A549 (cell line): ENCODE results near the gene SCG5. TPM values are rescaled to one million over a fixed set of nuclear protein-coding genes. Genes with fewer than 3 reads are reported as not detected.

Experiments used
- ATAC-seq, 2 experiments: fragments of 200-7000 bp in 1 of 2; fragments of >200 bp in 1 of 2; cut with Nextera tagmentation in 1 of 2; cut with Tn5 transposase in 1 of 2; 3 replicates each; pipeline versions ENCODE4 v1.8.0 to v1.9.1; 2018 to 2020; ENCODE audit warnings: mild to moderate bottlenecking in 1 of 2, moderate library complexity in 1 of 2
- CTCF ChIA-PET: fragments of 300-600 bp; sonication (Branson Sonifier 250); formaldehyde crosslinking; extraction: SDS; loops from one replicate; lab custom pipeline; 2021; ENCODE audit warnings: antibody characterized with exemption, inconsistent platforms; lab: Yijun Ruan, JAX
- POLR2A ChIA-PET: fragments of 350-600 bp; formaldehyde crosslinking; extraction: SDS; loops from one replicate; lab custom pipeline; 2021; ENCODE audit warnings: antibody characterized with exemption, inconsistent platforms; lab: Yijun Ruan, JAX
- DNase-seq, 2 experiments: peaks; one replicate each; pipeline versions ENCODE4 v3.0.0 to v3.0.0-alpha.2; 2011 to 2016; ENCODE audit warnings: low read depth in 1 of 2, low spot score in 1 of 2
- FAIRE-seq: peaks from 2 replicates; lab custom pipeline; 2011; peaks lifted over from hg19 to GRCh38; lab: Jason Lieb, UNC
- H3K27ac ChIP-seq, 2 experiments: fragments of >200 bp; sonication (Bioruptor Twin); formaldehyde crosslinking; 3 replicates each; pipeline ENCODE4 v1.5.1; 2016 to 2017
- H3K4me1 ChIP-seq: fragments of >200 bp; sonication (Bioruptor Twin); formaldehyde crosslinking; 3 replicates; pipeline ENCODE4 v1.6.1; 2016
- H3K4me2 ChIP-seq: fragments of >200 bp; sonication (Bioruptor Twin); formaldehyde crosslinking; 3 replicates; pipeline ENCODE4 v1.6.1; 2016
- H3K4me3 ChIP-seq: fragments of >200 bp; sonication (Bioruptor Twin); formaldehyde crosslinking; 3 replicates; pipeline ENCODE4 v1.5.1; 2016
- H3K9me3 ChIP-seq: fragments of >200 bp; sonication (Bioruptor Twin); formaldehyde crosslinking; 3 replicates; pipeline ENCODE4 v1.6.1; 2016
- ATOH8 ChIP-seq: fragments of 250-450 bp; sonication (Bioruptor Pico); IDR thresholded peaks from 2 replicates; pipeline ENCODE4 v1.5.0; 2020; ENCODE audit warnings: low read depth, mild to moderate bottlenecking, moderate library complexity
- BHLHE40 ChIP-seq: IDR thresholded peaks from 2 replicates; pipeline ENCODE4 v1.6.1; 2012; ENCODE audit warnings: low read depth, low read length, inconsistent platforms
- CBX2 ChIP-seq: fragments of 200-600 bp; sonication (generic); IDR thresholded peaks from 2 replicates; pipeline ENCODE4 v1.6.1; 2016; ENCODE audit warnings: low read depth, mild to moderate bottlenecking, borderline replicate concordance
- CBX8 ChIP-seq: fragments of 200-600 bp; sonication (generic); IDR thresholded peaks from 2 replicates; pipeline ENCODE4 v1.6.1; 2016
- EHF ChIP-seq: fragments of 250-450 bp; sonication (Bioruptor Pico); IDR thresholded peaks from 2 replicates; pipeline ENCODE4 v1.5.0; 2020; ENCODE audit warnings: mild to moderate bottlenecking
- EP300 ChIP-seq, 2 experiments: fragments of >200 bp; sonication (Bioruptor Twin); formaldehyde crosslinking; IDR thresholded peaks; 2 replicates in 1 of 2; 3 replicates in 1 of 2; pipeline ENCODE4 v1.6.1; 2016 to 2017
- ESRRA ChIP-seq: fragments of 150-350 bp; IDR thresholded peaks from 2 replicates; pipeline ENCODE4 v1.6.1; 2014; ENCODE audit warnings: mild to moderate bottlenecking, low read length, borderline replicate concordance
- FOXS1 ChIP-seq: fragments of 250-450 bp; sonication (Bioruptor Pico); IDR thresholded peaks from 2 replicates; pipeline ENCODE4 v1.5.0; 2020; ENCODE audit warnings: mild to moderate bottlenecking, moderate library complexity
- HDAC2 ChIP-seq: fragments of 200-600 bp; sonication (generic); IDR thresholded peaks from 2 replicates; pipeline ENCODE4 v1.6.1; 2016
- HOXA7 ChIP-seq: fragments of 250-450 bp; sonication (Bioruptor Pico); IDR thresholded peaks from 2 replicates; pipeline ENCODE4 v1.5.0; 2020; ENCODE audit warnings: mild to moderate bottlenecking, moderate library complexity
- HOXB13 ChIP-seq: fragments of 250-450 bp; sonication (Bioruptor Pico); IDR thresholded peaks from 2 replicates; pipeline ENCODE4 v1.5.0; 2020; ENCODE audit warnings: low read depth, mild to moderate bottlenecking, moderate library complexity
- JUNB ChIP-seq: fragments of >200 bp; sonication (Bioruptor Twin); formaldehyde crosslinking; IDR thresholded peaks from 2 replicates; pipeline ENCODE4 v1.6.1; 2016
- KDM1A ChIP-seq: fragments of 200-600 bp; sonication (generic); IDR thresholded peaks from 2 replicates; pipeline ENCODE4 v1.6.1; 2016; ENCODE audit warnings: low read depth, mild to moderate bottlenecking
- KDM5A ChIP-seq: fragments of 200-600 bp; sonication (generic); IDR thresholded peaks from 2 replicates; pipeline ENCODE4 v1.6.1; 2016; ENCODE audit warnings: antibody characterized with exemption, mild to moderate bottlenecking
- MAX ChIP-seq: IDR thresholded peaks from 2 replicates; pipeline ENCODE4 v1.6.1; 2012
- MAZ ChIP-seq: fragments of 150-350 bp; IDR thresholded peaks from 2 replicates; pipeline ENCODE4 v1.6.1; 2014; ENCODE audit warnings: antibody characterized with exemption, low read depth, low read length, borderline replicate concordance
- NFE2L2 ChIP-seq: fragments of 150-350 bp; conservative IDR thresholded peaks from 2 replicates; pipeline ENCODE4 v1.6.1; 2014; ENCODE audit warnings: low read length
- NPAS2 ChIP-seq: fragments of 250-450 bp; sonication (Bioruptor Pico); IDR thresholded peaks from 2 replicates; pipeline ENCODE4 v1.8.0; 2022; ENCODE audit warnings: mild to moderate bottlenecking, moderate library complexity, borderline replicate concordance
- NR3C1 ChIP-seq: fragments of >200 bp; sonication (Bioruptor Twin); formaldehyde crosslinking; IDR thresholded peaks from 3 replicates; pipeline ENCODE4 v1.6.1; 2017
- PHF8 ChIP-seq: fragments of 200-600 bp; sonication (generic); IDR thresholded peaks from 2 replicates; pipeline ENCODE4 v1.6.1; 2016; ENCODE audit warnings: low read depth, mild to moderate bottlenecking, antibody characterized with exemption, moderate library complexity, borderline replicate concordance
- POLR2AphosphoS2 ChIP-seq: conservative IDR thresholded peaks from 2 replicates; pipeline ENCODE4 v1.6.1; 2012; ENCODE audit warnings: low read length, improper control_type of control experiment, inconsistent platforms
- RCOR1 ChIP-seq: fragments of 150-350 bp; IDR thresholded peaks from 2 replicates; pipeline ENCODE4 v1.6.1; 2014; ENCODE audit warnings: antibody characterized with exemption, low read length, low read depth
- RFX5 ChIP-seq: fragments of 450-650 bp; IDR thresholded peaks from 2 replicates; pipeline ENCODE4 v1.7.1; 2014; ENCODE audit warnings: antibody characterized with exemption, mild to moderate bottlenecking, moderate library complexity
- TFCP2L1 ChIP-seq: fragments of 250-450 bp; sonication (Bioruptor Pico); IDR thresholded peaks from 2 replicates; pipeline ENCODE4 v1.5.0; 2021; ENCODE audit warnings: mild to moderate bottlenecking
- TP53 ChIP-seq: fragments of 250-450 bp; sonication (Bioruptor Pico); IDR thresholded peaks from 2 replicates; pipeline ENCODE4 v1.5.0; 2021; ENCODE audit warnings: mild to moderate bottlenecking, moderate library complexity
- ZC3H11A ChIP-seq: fragments of 450-650 bp; IDR thresholded peaks from 2 replicates; pipeline ENCODE4 v1.6.1; 2014; ENCODE audit warnings: antibody characterized with exemption, mild to moderate bottlenecking
- whole genome bisulfite sequencing: methylation state at CpG from one replicate; pipeline ENCODE4 v1.1.6; 2017; ENCODE audit errors: missing lambda C conversion rate; 5-methylcytosine and 5-hydroxymethylcytosine counted together
- polyA plus RNA-seq, 4 experiments: library from polyadenylated mRNA; depleted of rRNA in 3 of 4; stranded (reverse); fragments of >200 nt; fragmentation: RNase III in 1 of 4; extraction: RNeasy Plus Mini Kit Qiagen cat#74134 plus additional on column Dnase treatment in 1 of 4; gene quantifications; 2 replicates in 3 of 4; 3 replicates in 1 of 4; pipeline ENCODE4 v1.2.3, GENCODE V29; 2011 to 2017
- TF ChIP-seq, protein P1 (sequence below): IDR thresholded peaks from 2 replicates; pipeline ENCODE4 v1.6.1; 2012; ENCODE audit warnings: low read depth, borderline replicate concordance
- TF ChIP-seq, protein P2 (sequence below): fragments of >200 bp; sonication (Bioruptor Twin); formaldehyde crosslinking; IDR thresholded peaks from 3 replicates; pipeline ENCODE4 v1.6.1; 2016
- TF ChIP-seq, protein P3 (sequence below): fragments of 150-350 bp; IDR thresholded peaks from 2 replicates; pipeline ENCODE4 v1.6.1; 2014; ENCODE audit warnings: low read depth, mild to moderate bottlenecking, low read length
- TF ChIP-seq, protein P4 (sequence below): fragments of 250-450 bp; sonication (Bioruptor Pico); IDR thresholded peaks from 2 replicates; pipeline ENCODE4 v1.5.0; 2021; ENCODE audit warnings: mild to moderate bottlenecking, moderate library complexity, borderline replicate concordance
- TF ChIP-seq, protein P5 (sequence below): fragments of 450-650 bp; IDR thresholded peaks from 2 replicates; pipeline ENCODE4 v1.6.1; 2014; ENCODE audit warnings: antibody characterized with exemption

The SCG5 gene
- polyA plus RNA-seq, 2 of the 4 experiments (the other 2 are of a cell fraction), result 1.4 to 9.4 TPM

DNA sequence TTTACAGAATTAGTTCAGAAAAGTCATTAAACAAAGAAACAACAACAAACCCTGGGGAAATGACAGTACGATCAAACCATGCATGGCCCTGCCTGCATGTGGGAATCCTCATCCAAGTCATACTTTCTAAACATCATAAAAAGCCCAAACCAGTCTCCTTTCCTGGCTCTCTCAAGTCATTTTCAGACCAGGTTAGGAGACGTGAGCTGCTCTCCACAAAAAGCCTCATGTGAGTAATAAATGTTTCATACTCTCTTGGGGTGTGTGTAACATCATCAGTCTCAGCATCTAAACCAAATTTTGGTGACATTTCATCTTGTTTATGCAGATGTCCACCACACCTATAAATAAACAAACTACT is 95.2 kb downstream of the SCG5 start:
- Histone ChIP-seq H3K9me3 (no peaks in the 10 kb centered on the region; the same call in 2 of the 3 replicates), H3K4me3 (no peak overlapping the region), H3K27ac (no peak overlapping the region), H3K4me2 (no peak overlapping the region), H3K4me1 (no peaks in the 10 kb centered on the region)
- ChIA-PET POLR2A (no interaction called here), CTCF (interaction anchor here (0.7 to 2.2 kb wide), 5 partner anchors 14 to 258 kb away, joined by 3 to 14 read pairs (median 6); no protein-coding TSS in a partner anchor)
- 84% methylated on average over 2 of the region's 2 CpGs for WGBS
- FAIRE-seq (peak; percentile 49), ATAC-seq (no peak), DNase-seq (no peak)
- TF ChIP-seq NR3C1 (no peak), HDAC2 (no peak), CBX2 (no peak), EHF (CRISPR knock-in tag) (no peak), KDM1A (no peak), MAZ (no peak), CBX8 (no peak), TP53 (CRISPR knock-in tag) (no peak), BHLHE40 (no peak), HOXA7 (no peak), KDM5A (no peak), PHF8 (no peak), MAX (no peak), HOXB13 (CRISPR knock-in tag) (no peak), POLR2AphosphoS2 (no peak), NPAS2 (CRISPR knock-in tag) (no peak), JUNB (no peak), RFX5 (no peak)
- TF ChIP-seq, protein P1, sequence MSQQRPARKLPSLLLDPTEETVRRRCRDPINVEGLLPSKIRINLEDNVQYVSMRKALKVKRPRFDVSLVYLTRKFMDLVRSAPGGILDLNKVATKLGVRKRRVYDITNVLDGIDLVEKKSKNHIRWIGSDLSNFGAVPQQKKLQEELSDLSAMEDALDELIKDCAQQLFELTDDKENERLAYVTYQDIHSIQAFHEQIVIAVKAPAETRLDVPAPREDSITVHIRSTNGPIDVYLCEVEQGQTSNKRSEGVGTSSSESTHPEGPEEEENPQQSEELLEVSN, result no peak
- TF ChIP-seq, protein P2, sequence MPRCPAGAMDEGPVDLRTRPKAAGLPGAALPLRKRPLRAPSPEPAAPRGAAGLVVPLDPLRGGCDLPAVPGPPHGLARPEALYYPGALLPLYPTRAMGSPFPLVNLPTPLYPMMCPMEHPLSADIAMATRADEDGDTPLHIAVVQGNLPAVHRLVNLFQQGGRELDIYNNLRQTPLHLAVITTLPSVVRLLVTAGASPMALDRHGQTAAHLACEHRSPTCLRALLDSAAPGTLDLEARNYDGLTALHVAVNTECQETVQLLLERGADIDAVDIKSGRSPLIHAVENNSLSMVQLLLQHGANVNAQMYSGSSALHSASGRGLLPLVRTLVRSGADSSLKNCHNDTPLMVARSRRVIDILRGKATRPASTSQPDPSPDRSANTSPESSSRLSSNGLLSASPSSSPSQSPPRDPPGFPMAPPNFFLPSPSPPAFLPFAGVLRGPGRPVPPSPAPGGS, result no peak

- ATAC-seq, result no peak
- no peak for FAIRE-seq
- CTCF ChIA-PET, result interaction anchor here (1.9 to 2.2 kb wide), 2 partner anchors 75 to 257 kb away, joined by 6 to 14 read pairs; no protein-coding TSS in a partner anchor
These were observed 95.8 kb downstream of the SCG5 start for GRCh38 chr15:32737304-32737703.

More at GRCh38 chr15:32737304-32737703, 95.8 kb downstream of the SCG5 start:
- 78% methylated on average over 4 of the region's 4 CpGs for WGBS
- DNase-seq, result no peak
- POLR2A ChIA-PET, result no interaction called here
- no peak overlapping the region for H3K4me2 ChIP-seq
- peaks cover 1% of the 10 kb centered on the region; the same call in 1 of the 3 replicates for H3K9me3 ChIP-seq
- H3K27ac ChIP-seq, result no peak overlapping the region
- no peak overlapping the region for H3K4me3 ChIP-seq
- no peak for TF ChIP-seq FOXS1
- TF ChIP-seq POLR2AphosphoS2, result no peak
- TF ChIP-seq MAX, result no peak
- no peak for TF ChIP-seq ZC3H11A
- TF ChIP-seq, protein P3, sequence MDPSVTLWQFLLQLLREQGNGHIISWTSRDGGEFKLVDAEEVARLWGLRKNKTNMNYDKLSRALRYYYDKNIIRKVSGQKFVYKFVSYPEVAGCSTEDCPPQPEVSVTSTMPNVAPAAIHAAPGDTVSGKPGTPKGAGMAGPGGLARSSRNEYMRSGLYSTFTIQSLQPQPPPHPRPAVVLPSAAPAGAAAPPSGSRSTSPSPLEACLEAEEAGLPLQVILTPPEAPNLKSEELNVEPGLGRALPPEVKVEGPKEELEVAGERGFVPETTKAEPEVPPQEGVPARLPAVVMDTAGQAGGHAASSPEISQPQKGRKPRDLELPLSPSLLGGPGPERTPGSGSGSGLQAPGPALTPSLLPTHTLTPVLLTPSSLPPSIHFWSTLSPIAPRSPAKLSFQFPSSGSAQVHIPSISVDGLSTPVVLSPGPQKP, result no peak
- no peak for TF ChIP-seq TFCP2L1 (CRISPR knock-in tag)
- TF ChIP-seq HOXB13 (CRISPR knock-in tag), result no peak
- TF ChIP-seq NFE2L2, result no peak
- no peak for TF ChIP-seq KDM1A
- no peak for TF ChIP-seq ATOH8 (CRISPR knock-in tag)
- TF ChIP-seq, protein P4, sequence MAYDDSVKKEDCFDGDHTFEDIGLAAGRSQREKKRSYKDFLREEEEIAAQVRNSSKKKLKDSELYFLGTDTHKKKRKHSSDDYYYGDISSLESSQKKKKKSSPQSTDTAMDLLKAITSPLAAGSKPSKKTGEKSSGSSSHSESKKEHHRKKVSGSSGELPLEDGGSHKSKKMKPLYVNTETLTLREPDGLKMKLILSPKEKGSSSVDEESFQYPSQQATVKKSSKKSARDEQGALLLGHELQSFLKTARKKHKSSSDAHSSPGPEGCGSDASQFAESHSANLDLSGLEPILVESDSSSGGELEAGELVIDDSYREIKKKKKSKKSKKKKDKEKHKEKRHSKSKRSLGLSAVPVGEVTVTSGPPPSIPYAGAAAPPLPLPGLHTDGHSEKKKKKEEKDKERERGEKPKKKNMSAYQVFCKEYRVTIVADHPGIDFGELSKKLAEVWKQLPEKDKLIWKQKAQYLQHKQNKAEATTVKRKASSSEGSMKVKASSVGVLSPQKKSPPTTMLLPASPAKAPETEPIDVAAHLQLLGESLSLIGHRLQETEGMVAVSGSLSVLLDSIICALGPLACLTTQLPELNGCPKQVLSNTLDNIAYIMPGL (CRISPR knock-in tag), result no peak
- no peak for TF ChIP-seq NR3C1
- TF ChIP-seq RCOR1, result no peak
- TF ChIP-seq EP300 (IDR thresholded peaks at IDR 0.05), result no peak
- TF ChIP-seq, protein P5, sequence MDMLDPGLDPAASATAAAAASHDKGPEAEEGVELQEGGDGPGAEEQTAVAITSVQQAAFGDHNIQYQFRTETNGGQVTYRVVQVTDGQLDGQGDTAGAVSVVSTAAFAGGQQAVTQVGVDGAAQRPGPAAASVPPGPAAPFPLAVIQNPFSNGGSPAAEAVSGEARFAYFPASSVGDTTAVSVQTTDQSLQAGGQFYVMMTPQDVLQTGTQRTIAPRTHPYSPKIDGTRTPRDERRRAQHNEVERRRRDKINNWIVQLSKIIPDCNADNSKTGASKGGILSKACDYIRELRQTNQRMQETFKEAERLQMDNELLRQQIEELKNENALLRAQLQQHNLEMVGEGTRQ, result no peak
- no peak for TF ChIP-seq ESRRA
- no peaks in the 10 kb centered on the region for H3K4me1 ChIP-seq
